ENCODE measurements around the gene CLEC18A.

- TF ChIP-seq CTCF (IDR thresholded peaks at IDR 0.05) = no peak
- no peak for TF ChIP-seq ZFX (IDR thresholded peaks at IDR 0.05; ENCODE audit: borderline replicate concordance)
Measured at GRCh38 chr16:69931631-69932030, 19.5 kb upstream of the CLEC18A start.
